Inferior parietal cortex (tissue), 1 donor: ENCODE measurements around the gene RYR2.

Source experiments
- DNase-seq: peaks from one replicate; pipeline ENCODE4 v3.0.0-alpha.2; 2016; ENCODE audit errors: extremely low spot score

Gene RYR2

DNA sequence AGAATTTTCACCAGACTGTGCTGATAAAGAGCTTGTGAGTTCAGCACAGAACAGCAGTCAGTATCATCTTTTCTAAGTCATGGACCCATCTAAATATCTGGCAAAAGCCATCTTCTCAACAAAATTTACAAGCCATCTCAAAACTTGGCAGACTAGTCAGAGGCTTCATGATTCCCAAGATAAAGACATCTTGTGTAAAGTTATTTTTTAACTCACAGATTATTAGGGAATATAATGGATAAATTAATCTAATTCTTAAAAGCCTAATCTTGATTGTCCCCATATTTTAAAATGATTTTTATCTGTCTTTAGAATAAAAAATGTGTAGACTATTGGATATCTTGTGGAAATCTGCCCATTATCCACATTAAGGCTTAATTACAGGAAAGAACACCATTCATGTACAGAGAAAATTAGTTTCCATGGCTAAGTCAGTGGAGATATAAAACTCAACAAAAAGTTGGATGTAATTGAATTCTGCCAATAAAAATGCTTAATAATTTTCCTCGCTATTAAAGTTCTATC is 688.9 kb downstream of the RYR2 start:
- DNase-seq, result no peak

- DNase-seq, result no peak
These were observed 690.7 kb downstream of the RYR2 start for GRCh38 chr1:237732657-237733056.

DNA sequence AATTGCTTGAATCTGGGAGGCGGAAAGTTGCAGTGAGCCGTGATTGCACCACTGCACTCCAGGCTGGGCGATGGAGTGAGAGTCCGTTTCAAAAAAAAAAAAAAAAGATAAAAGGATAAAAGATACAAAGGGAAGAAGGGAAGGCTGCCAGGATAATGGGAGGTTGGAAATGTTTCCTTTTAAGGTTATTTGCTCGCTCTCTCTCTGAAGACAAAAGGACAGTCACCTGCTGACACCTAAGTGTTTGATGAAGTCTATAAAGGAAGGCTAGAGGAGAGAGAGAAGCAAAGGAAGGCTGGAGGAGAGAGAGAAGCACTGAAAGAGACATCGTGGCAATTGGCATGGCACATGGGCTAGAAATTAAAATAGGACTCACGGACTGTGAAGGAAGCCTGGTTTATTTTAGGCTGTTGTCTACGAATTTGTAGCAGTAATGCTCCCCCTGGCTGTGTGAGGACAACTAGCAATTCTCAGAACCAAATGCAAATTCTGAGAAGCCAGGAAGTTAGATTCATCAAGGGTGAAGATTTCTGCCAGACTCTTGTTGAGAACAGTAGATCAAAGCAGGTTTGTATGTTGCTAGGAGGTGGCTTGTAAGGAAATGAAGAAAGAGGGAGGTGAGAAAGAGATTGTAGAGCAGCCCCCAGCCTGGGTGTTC is 694.5 kb downstream of the RYR2 start:
- peak; percentile 23 for DNase-seq

DNA sequence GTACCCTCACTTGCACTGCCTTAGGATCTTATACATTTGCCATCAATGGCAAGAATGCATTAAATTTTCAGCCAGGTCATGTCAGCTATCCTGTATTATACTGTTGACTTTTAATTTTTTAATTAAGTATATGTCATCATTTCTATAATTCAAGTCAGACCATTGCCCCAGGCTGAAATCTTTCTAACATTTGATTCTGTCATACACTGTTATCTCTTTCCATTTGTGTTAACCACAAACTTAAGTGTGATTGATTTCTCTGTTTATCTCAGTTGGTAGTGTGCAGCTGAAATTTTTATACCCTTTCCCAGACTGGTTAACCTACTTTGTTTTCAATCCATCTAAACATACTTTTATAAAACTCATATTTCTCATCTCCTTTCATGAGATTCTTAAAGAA is 695.5 kb downstream of the RYR2 start:
- no peak for DNase-seq

GRCh38 chr1:237737938-237738610 is 696.1 kb downstream of the RYR2 start:
- DNase-seq, result no peak

DNA sequence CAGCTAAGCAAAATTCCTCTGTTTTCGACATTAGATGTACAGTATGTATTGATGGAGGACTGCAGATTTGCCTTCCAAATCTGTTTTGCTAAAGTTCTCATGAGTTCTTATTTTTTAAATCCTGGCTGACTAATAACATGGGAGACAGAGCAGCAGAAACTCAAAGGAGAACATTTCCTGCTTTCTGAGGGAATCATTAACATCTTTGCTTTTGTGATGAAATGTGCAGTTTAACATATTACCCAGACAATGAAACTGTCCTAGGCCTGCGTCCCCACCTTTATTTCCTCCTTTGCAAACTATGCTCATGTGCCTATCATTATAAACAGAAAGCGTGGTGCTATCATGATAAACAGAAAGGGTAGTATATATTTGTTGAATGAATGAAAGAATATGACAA is 698.9 kb downstream of the RYR2 start:
- DNase-seq, result no peak

DNA sequence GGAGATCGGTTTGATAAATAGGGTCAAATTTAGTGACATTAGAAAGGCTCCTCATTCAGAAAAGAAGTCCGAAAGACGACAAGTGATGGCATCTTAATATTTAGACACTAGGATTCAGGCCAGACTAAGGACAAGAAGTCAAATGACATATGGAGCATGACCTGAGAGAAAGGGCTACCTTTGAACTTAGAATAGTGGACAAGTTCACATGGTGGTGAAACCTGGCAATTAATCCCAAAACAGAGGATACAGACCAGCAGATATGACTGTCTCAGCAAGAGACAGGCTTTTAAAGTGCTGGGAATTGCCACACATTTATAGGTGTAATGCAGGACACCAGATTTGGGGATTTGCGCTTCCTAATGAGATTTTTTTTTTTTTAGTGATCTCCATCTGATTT is 703.6 kb downstream of the RYR2 start:
- no peak for DNase-seq

- no peak for DNase-seq
These were observed 706.4 kb downstream of the RYR2 start for GRCh38 chr1:237748171-237748960.

GRCh38 chr1:237749122-237749521 is 707.1 kb downstream of the RYR2 start:
- no peak for DNase-seq

GRCh38 chr1:237751090-237751489 is 709.1 kb downstream of the RYR2 start:
- no peak for DNase-seq

DNA sequence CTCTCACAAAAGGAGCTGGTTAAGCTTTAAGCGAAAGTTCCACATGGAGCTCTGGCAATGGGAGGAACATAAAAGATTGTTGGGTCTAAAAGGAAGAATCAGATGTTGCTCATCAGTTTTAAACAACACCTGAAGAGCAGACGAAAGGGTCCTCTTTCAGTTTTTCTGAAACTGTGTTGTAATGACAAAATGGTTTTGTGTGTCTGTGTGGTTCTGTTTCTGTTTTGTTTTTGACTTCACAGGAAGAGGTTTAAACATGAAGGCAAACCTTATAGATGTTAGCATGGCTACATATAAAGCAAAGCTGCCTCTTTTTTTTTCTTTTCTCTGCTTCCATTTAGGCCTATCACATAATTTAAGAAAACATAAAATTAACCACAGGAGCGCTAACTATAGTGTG is 712.6 kb downstream of the RYR2 start:
- no peak for DNase-seq

GRCh38 chr1:237756304-237756967 is 714.5 kb downstream of the RYR2 start:
- DNase-seq, result no peak

- DNase-seq, result no peak
These were observed 717.4 kb downstream of the RYR2 start for GRCh38 chr1:237759377-237759776.

- DNase-seq, result no peak
These were observed 719.0 kb downstream of the RYR2 start for GRCh38 chr1:237760951-237761350.

GRCh38 chr1:237763137-237763536 is 721.2 kb downstream of the RYR2 start:
- DNase-seq, result no peak

DNA sequence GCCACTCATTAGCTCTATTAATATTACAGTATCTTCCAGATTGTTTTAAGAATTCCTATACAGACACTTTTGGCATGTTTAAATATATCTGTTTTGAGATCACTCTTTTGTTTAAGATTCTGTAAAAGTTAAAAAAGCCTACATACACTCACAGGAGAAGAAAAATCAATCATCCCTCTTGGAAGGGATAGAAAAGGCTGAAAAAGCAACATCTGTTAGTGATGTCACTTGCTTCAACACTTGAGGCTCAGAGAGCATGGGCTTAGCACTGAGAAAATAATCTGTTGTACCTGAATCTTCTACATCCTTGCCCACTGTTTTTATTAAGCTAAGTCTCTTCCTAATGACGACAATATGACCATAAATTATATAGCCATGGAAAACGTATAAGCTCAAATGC is 721.8 kb downstream of the RYR2 start:
- DNase-seq, result no peak

GRCh38 chr1:237769916-237770315 is 727.9 kb downstream of the RYR2 start:
- DNase-seq, result no peak

DNA sequence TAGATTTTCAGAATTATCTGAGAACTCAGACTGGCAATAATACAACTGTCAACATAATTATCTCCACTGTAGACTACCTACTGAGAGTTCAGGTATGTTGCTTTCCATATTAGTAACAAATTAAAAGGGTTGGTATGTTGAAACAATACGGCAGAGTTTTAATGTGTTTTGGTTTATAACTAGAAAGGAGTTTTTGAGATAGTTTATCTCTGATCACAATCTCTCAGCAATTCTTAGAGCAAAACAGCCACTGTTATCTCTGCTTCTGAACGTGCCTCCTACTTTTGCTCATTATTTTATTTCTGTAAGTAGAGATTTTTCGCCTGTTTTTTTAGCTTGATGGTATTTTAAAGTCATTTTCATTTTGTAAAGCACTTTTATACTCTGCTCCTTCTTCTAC is 730.0 kb downstream of the RYR2 start:
- DNase-seq, result no peak

- no peak for DNase-seq
These were observed 732.3 kb downstream of the RYR2 start for GRCh38 chr1:237774246-237774645.

DNA sequence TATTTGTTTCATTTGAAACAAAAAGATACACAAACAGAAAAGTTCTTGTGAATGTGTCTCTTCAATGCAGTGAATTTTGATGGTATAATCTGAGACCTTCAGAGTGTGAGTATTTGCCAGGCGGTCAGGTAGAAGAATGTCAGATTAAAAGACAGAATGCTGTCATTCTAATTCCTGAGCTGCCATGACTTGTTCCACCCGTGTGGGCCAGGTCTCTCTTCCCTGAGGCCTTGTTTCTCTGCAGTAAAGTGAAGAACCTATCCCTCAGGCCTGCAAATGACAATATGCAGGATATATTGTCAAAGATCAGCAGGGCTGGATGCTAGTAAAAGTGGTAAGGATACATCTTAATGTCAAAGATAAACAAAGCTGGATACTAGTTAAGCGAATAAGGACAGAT is 737.4 kb downstream of the RYR2 start:
- DNase-seq, result no peak

DNA sequence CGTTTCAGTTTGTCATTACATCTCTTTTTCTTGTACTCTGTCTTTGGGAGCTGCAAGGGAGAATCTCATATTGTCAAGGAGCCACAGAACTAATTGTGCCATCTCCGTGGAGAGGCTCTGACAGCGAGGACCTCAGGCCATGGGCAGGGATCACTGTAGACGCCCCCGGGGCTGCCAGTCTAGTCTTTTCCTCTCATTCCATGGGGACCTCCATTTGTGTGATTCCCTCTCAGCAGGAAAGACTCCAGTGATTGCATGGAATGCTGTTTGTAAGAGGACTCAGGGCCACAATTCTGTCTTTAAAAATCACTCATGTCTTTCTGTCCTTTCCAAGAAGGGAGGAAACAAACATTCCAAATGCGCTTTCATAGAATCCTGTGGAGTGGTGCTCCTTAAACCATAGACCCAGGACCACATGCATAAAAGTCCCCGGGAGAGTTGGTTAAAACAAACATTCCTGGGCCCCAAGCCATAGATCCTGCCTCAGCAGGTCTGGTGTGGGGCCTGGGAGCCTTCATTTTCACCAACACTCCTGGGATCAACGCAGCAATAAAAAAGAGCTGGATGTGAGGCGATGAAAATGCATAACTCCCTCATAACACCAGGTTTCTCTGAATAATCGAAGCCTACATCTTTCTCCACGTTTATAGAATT is 744.2 kb downstream of the RYR2 start:
- DNase-seq, result no peak

DNA sequence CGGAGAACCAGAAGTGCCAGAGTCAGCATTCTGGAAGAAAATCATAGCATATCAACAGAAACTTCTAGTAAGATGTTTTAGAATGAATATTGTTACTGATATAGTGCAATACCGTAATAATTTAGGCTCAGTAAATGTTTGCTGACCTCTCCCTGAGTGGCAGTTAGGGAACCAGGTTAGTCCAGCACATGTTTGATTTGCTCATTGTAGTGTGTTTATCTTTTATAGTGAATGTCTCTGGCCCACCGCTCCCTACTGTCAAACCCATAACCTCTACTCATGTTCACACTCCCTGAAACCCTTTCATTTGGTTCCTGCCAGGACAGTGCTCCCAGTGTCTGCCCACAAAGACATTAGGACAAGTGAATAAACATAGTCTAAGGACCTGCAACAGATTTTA is 746.1 kb downstream of the RYR2 start:
- DNase-seq, result no peak
